NCI-H2171 (cell line): Measurements from ENCODE around the gene DHRS3.

ENCODE experiments used
- DNase-seq: peaks from one replicate; lab custom pipeline; 2025; lab: John Stamatoyannopoulos, UW

The DHRS3 gene

GRCh38 chr1:12615865-12616708 is 1.9 kb downstream of the DHRS3 start:
- DNase-seq, result no peak

GRCh38 chr1:12615159-12615864 is 2.7 kb downstream of the DHRS3 start:
- DNase-seq, result no peak

GRCh38 chr1:12614402-12615158 is 3.4 kb downstream of the DHRS3 start:
- no peak for DNase-seq

- no peak for DNase-seq
These were observed 4.8 kb downstream of the DHRS3 start for GRCh38 chr1:12613180-12613579.

GRCh38 chr1:12610941-12611340 is 7.1 kb downstream of the DHRS3 start:
- DNase-seq, result no peak

GRCh38 chr1:12610305-12610935 is 7.6 kb downstream of the DHRS3 start:
- no peak for DNase-seq

- no peak for DNase-seq
These were observed 8.5 kb downstream of the DHRS3 start for GRCh38 chr1:12609469-12610003.

- no peak for DNase-seq
These were observed 9.6 kb downstream of the DHRS3 start for GRCh38 chr1:12608311-12608957.

- no peak for DNase-seq
These were observed 10.7 kb downstream of the DHRS3 start for GRCh38 chr1:12607263-12607662.

GRCh38 chr1:12604986-12605385 is 13.0 kb downstream of the DHRS3 start:
- DNase-seq, result no peak

- no peak for DNase-seq
These were observed 13.7 kb downstream of the DHRS3 start for GRCh38 chr1:12604114-12604874.

- no peak for DNase-seq
These were observed 14.8 kb downstream of the DHRS3 start for GRCh38 chr1:12603224-12603623.

- DNase-seq, result no peak
These were observed 15.4 kb downstream of the DHRS3 start for GRCh38 chr1:12602659-12603024.

GRCh38 chr1:12601700-12602658 is 16.0 kb downstream of the DHRS3 start:
- DNase-seq, result no peak

- DNase-seq, result no peak
These were observed 17.0 kb downstream of the DHRS3 start for GRCh38 chr1:12600880-12601633.

- no peak for DNase-seq
These were observed 17.7 kb downstream of the DHRS3 start for GRCh38 chr1:12600335-12600734.

- DNase-seq, result no peak
These were observed 18.4 kb downstream of the DHRS3 start for GRCh38 chr1:12599657-12600056.

GRCh38 chr1:12598974-12599373 is 19.0 kb downstream of the DHRS3 start:
- DNase-seq, result no peak

GRCh38 chr1:12597792-12598191 is 20.2 kb downstream of the DHRS3 start:
- DNase-seq, result no peak
